ENCODE data around the gene NLGN2.
A peak's percentile ranks its signal among the peaks of the same experiment; 100 is the strongest.

NLGN2 gene

GRCh38 chr17:7437950-7438614 lies 30.4 kb downstream of the NLGN2 start:
- DNase-seq (ENCODE audit: low spot score) = peak; percentile 59

GRCh38 chr17:7438656-7439460 lies 31.2 kb downstream of the NLGN2 start:
- DNase-seq (ENCODE audit: low spot score) = no peak

- no peak for DNase-seq (ENCODE audit: low spot score)
Observed at GRCh38 chr17:7439462-7440112, 31.9 kb downstream of the NLGN2 start, which contains the start of gene FGF11. FGF11 (plus strand) TSS chr17:7439512; CDS start chr17:7439621, 109 bp downstream.

- DNase-seq (ENCODE audit: low spot score) = no peak
Observed at GRCh38 chr17:7440113-7440833, 32.6 kb downstream of the NLGN2 start.

GRCh38 chr17:7440834-7441195 lies 33.2 kb downstream of the NLGN2 start:
- no peak for DNase-seq (ENCODE audit: low spot score)

GRCh38 chr17:7441266-7441665 lies 33.6 kb downstream of the NLGN2 start:
- DNase-seq (ENCODE audit: low spot score) = no peak

GRCh38 chr17:7442142-7442541 lies 34.5 kb downstream of the NLGN2 start:
- no peak for DNase-seq (ENCODE audit: low spot score)

- no peak for DNase-seq (ENCODE audit: low spot score)
Observed at GRCh38 chr17:7443499-7444485, 36.1 kb downstream of the NLGN2 start.

GRCh38 chr17:7444682-7445618 lies 37.3 kb downstream of the NLGN2 start, which contains the start of gene CHRNB1:
CHRNB1 (plus strand) TSS chr17:7445061; CDS start chr17:7445128, 67 bp downstream.
- peak; percentile 84 for DNase-seq (ENCODE audit: low spot score)

- no peak for DNase-seq (ENCODE audit: low spot score)
Observed at GRCh38 chr17:7445619-7445968, 37.9 kb downstream of the NLGN2 start.

GRCh38 chr17:7448461-7448860 lies 40.8 kb downstream of the NLGN2 start:
- DNase-seq (ENCODE audit: low spot score) = no peak

- no peak for DNase-seq (ENCODE audit: low spot score)
Observed at GRCh38 chr17:7459961-7460545, 52.4 kb downstream of the NLGN2 start.

GRCh38 chr17:7460850-7461660 lies 53.4 kb downstream of the NLGN2 start:
- DNase-seq (ENCODE audit: low spot score) = no peak

GRCh38 chr17:7462474-7463371 lies 55.1 kb downstream of the NLGN2 start:
- no peak for DNase-seq (ENCODE audit: low spot score)

- no peak for DNase-seq (ENCODE audit: low spot score)
Observed at GRCh38 chr17:7463372-7463846, 55.8 kb downstream of the NLGN2 start.

GRCh38 chr17:7464081-7464480 lies 56.4 kb downstream of the NLGN2 start:
- DNase-seq (ENCODE audit: low spot score) = no peak

- DNase-seq (ENCODE audit: low spot score) = no peak
Observed at GRCh38 chr17:7465597-7466275, 58.1 kb downstream of the NLGN2 start.
